Right lobe of liver (tissue), 6 donors: ENCODE results near the gene ARHGAP4. TPM values are rescaled to one million over a fixed set of nuclear protein-coding genes. Genes with fewer than 3 reads are reported as not detected.

Source experiments
- ATAC-seq, 4 donors: fragments of 200-7000 bp; cut with Tn5 transposase; one replicate each; pipeline ENCODE4 v1.9.1; 2020; ENCODE audit warnings: mild to moderate bottlenecking in 4 of 4, moderate library complexity in 4 of 4
- DNase-seq, 3 donors: peaks; one replicate each; pipeline ENCODE4 v3.0.0-alpha.2; 2020
- H3K27ac ChIP-seq, 3 donors: fragments of 200-600 bp; one replicate each; pipeline ENCODE4 v1.8.0; 2022
- H3K27me3 ChIP-seq, 2 donors: fragments of 200-600 bp; one replicate each; pipeline ENCODE4 v1.8.0; 2022
- H3K36me3 ChIP-seq, 4 donors: fragments of 200-600 bp; sonication (generic) in 1 of 4; one replicate each; pipeline versions ENCODE4 v1.5.1 to v1.8.0; 2017 to 2022; ENCODE audit warnings: control low read depth in 1 of 4
- H3K4me1 ChIP-seq, 4 donors: fragments of 200-600 bp; sonication (generic) in 1 of 4; one replicate each; pipeline versions ENCODE4 v1.5.1 to v1.8.0; 2017 to 2022; ENCODE audit warnings: control low read depth in 1 of 4
- H3K4me3 ChIP-seq, 3 donors: fragments of 200-600 bp; one replicate each; pipeline ENCODE4 v1.8.0; 2022
- H3K9me3 ChIP-seq, 4 donors: fragments of 200-600 bp; sonication (generic) in 1 of 4; one replicate each; pipeline versions ENCODE4 v1.5.1 to v1.8.0; 2017 to 2022; ENCODE audit warnings: control low read depth in 1 of 4
- CTCF ChIP-seq, 4 donors: fragments of 200-600 bp in 3 of 4; fragments of 450-650 bp in 1 of 4; IDR thresholded peaks; one replicate each; pipeline versions ENCODE4 v1.5.1 to v1.8.0; 2016 to 2022; ENCODE audit warnings: antibody characterized with exemption in 4 of 4, mild to moderate bottlenecking in 2 of 4
- POLR2A ChIP-seq: fragments of 450-650 bp; IDR thresholded peaks from one replicate; pipeline ENCODE4 v1.6.1; 2017; ENCODE audit warnings: antibody characterized with exemption, mild to moderate bottlenecking
- WGBS: methylation state at CpG from one replicate; pipeline ENCODE4 v1.1.6; 2018; ENCODE audit warnings: low coverage, low lambda C conversion rate; ENCODE audit not compliant: insufficient coverage; ENCODE audit errors: missing lambda C conversion rate; 5-methylcytosine and 5-hydroxymethylcytosine counted together
- intact Hi-C, 2 donors: fragments of 100-400 bp; cut with DNase I; formaldehyde crosslinking; loops; one replicate each; pipeline versions ENCODE4 v1.11.2 to v1.14.1; 2022
- total RNA-seq, 6 experiments: library from RNA; depleted of rRNA in 2 of 6; stranded (reverse); fragments of >200 nt in 2 of 6; fragmentation: NEBNext Ultra II Directional in 3 of 6; extraction: Animal tissue kit (Norgen Biotek cat#: 25700) in 3 of 6; gene quantifications; one replicate each; pipeline versions ENCODE4 v1.1.0 to v1.2.4, GENCODE V29; 2016 to 2023
- donor health status: DM: no; HTN: yes; CAD: no.
- donor health status: DM: no; HTN: no; CAD: no.
- donor health status: DM: no; HTN: no; CAD: no.
- donor health status: DM: no; HTN: yes; CAD: no.
- donor health status: DM: no; HTN: yes; CAD: no.

The ARHGAP4 gene
- total RNA-seq, 6 experiments from 2014 or later: 5.5 to 11.9 (median 8.7) TPM

- Histone ChIP-seq H3K9me3 (no peaks in the 10 kb centered on the region), H3K27ac (no peak overlapping the region), H3K4me3 (no peak overlapping the region), H3K27me3 (peaks cover 7 to 22% of the 10 kb centered on the region in 2 donors), H3K4me1 (no peaks in the 10 kb centered on the region), H3K36me3 (no peaks in the 10 kb centered on the region)
- TF ChIP-seq POLR2A: no peak
- no peak for TF ChIP-seq CTCF (IDR thresholded peaks at IDR 0.05)
- DNase-seq (no peak), ATAC-seq (no peak)
- intact Hi-C loops: no loop called here
- WGBS: 54% methylated on average over 3 of the region's 6 CpGs
These were observed 41.5 kb downstream of the ARHGAP4 start for GRCh38 chrX:153884590-153884989.

GRCh38 chrX:153884136-153884535, 41.9 kb downstream of the ARHGAP4 start:
- no peak for DNase-seq
- peaks cover 7 to 22% of the 10 kb centered on the region in 2 donors for H3K27me3 ChIP-seq
- no peak for ATAC-seq
- no peaks in the 10 kb centered on the region for H3K36me3 ChIP-seq
- no peak overlapping the region for H3K4me3 ChIP-seq
- TF ChIP-seq POLR2A (no peak), CTCF (IDR thresholded peaks at IDR 0.05) (no peak)
- intact Hi-C loops: no loop called here
- H3K9me3 ChIP-seq: no peaks in the 10 kb centered on the region
- H3K27ac ChIP-seq: no peak overlapping the region
- no peaks in the 10 kb centered on the region for H3K4me1 ChIP-seq
- 29% methylated on average over 5 of the region's 13 CpGs for WGBS

- TF ChIP-seq POLR2A: no peak
- TF ChIP-seq CTCF (IDR thresholded peaks at IDR 0.05): no peak
- Histone ChIP-seq H3K36me3 (no peaks in the 10 kb centered on the region), H3K4me3 (no peak overlapping the region), H3K9me3 (no peaks in the 10 kb centered on the region), H3K27ac (no peak overlapping the region), H3K4me1 (no peaks in the 10 kb centered on the region), H3K27me3 (peaks cover 7 to 22% of the 10 kb centered on the region in 2 donors)
- 42% methylated on average over 8 of the region's 13 CpGs for WGBS
- no peak for DNase-seq
- no peak for ATAC-seq
- intact Hi-C loops: no loop called here
These were observed 42.8 kb downstream of the ARHGAP4 start for GRCh38 chrX:153883163-153883843.

- Histone ChIP-seq H3K27me3 (peaks cover 7 to 22% of the 10 kb centered on the region in 2 donors), H3K4me1 (no peaks in the 10 kb centered on the region), H3K27ac (no peak overlapping the region), H3K36me3 (no peaks in the 10 kb centered on the region), H3K9me3 (no peaks in the 10 kb centered on the region), H3K4me3 (no peak overlapping the region)
- no peak for TF ChIP-seq POLR2A
- no peak for TF ChIP-seq CTCF (IDR thresholded peaks at IDR 0.05)
- WGBS: 40% methylated on average over 1 of the region's 7 CpGs
- no peak for DNase-seq
- intact Hi-C loops: no loop called here
- no peak for ATAC-seq
These were observed 43.5 kb downstream of the ARHGAP4 start for GRCh38 chrX:153882557-153882956.
